ENCODE results near the gene CDK5R2. TPM values are rescaled to one million over a fixed set of nuclear protein-coding genes. Genes with fewer than 3 reads are reported as not detected.

Gene CDK5R2
- total RNA-seq, 1 experiment from 2014 or later: 0.17 TPM

GRCh38 chr2:218998414-218999002, 39.0 kb downstream of the CDK5R2 start:
- no peaks in the 10 kb centered on the region for H3K36me3 ChIP-seq (ENCODE audit: low read depth)
- no peak overlapping the region for H3K4me3 ChIP-seq
- no peaks in the 10 kb centered on the region for H3K9me3 ChIP-seq (ENCODE audit: insufficient read depth, low read depth)
- H3K79me2 ChIP-seq (ENCODE audit: low read depth): no peaks in the 10 kb centered on the region
- no peak overlapping the region for H3K4me2 ChIP-seq
- CTCF ChIA-PET: no interaction called here
- H2AFZ ChIP-seq: no peak overlapping the region
- peaks cover 28% of the 10 kb centered on the region for H3K27me3 ChIP-seq (ENCODE audit: insufficient read depth, low read depth)
- BruUV-seq (replicated peaks): no TSS peak
- peaks cover 14% of the 10 kb centered on the region; the same call in 1 of the 2 replicates for H3K4me1 ChIP-seq (replicated peaks; ENCODE audit: insufficient read depth)
- 0 out of 2 replicates have a peak, but pooled peaks cover 3% of the 10 kb centered on the region for H3F3A ChIP-seq (ENCODE audit: insufficient read depth, low read depth)
- no peak overlapping the region for H3K27ac ChIP-seq
- POLR2A ChIA-PET (ENCODE audit: unreplicated experiment): no interaction called here
- TF ChIP-seq, protein P1, sequence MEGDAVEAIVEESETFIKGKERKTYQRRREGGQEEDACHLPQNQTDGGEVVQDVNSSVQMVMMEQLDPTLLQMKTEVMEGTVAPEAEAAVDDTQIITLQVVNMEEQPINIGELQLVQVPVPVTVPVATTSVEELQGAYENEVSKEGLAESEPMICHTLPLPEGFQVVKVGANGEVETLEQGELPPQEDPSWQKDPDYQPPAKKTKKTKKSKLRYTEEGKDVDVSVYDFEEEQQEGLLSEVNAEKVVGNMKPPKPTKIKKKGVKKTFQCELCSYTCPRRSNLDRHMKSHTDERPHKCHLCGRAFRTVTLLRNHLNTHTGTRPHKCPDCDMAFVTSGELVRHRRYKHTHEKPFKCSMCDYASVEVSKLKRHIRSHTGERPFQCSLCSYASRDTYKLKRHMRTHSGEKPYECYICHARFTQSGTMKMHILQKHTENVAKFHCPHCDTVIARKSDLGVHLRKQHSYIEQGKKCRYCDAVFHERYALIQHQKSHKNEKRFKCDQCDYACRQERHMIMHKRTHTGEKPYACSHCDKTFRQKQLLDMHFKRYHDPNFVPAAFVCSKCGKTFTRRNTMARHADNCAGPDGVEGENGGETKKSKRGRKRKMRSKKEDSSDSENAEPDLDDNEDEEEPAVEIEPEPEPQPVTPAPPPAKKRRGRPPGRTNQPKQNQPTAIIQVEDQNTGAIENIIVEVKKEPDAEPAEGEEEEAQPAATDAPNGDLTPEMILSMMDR (conservative IDR thresholded peaks at IDR 0.05): no peak
- TF ChIP-seq EZH2 (IDR thresholded peaks at IDR 0.05; ENCODE audit: low read depth): no peak
- DNase-seq: no peak
- H3K9me2 ChIP-seq (ENCODE audit: insufficient read depth): no peaks in the 10 kb centered on the region
- no peaks in the 10 kb centered on the region for H4K20me1 ChIP-seq (ENCODE audit: insufficient read depth)
- intact Hi-C loops (cut with micrococcal nuclease; ENCODE audit: unreplicated experiment): loop anchor here (5.0 kb wide), 1 partner anchor 59 kb away; no protein-coding TSS in a partner anchor

DNA sequence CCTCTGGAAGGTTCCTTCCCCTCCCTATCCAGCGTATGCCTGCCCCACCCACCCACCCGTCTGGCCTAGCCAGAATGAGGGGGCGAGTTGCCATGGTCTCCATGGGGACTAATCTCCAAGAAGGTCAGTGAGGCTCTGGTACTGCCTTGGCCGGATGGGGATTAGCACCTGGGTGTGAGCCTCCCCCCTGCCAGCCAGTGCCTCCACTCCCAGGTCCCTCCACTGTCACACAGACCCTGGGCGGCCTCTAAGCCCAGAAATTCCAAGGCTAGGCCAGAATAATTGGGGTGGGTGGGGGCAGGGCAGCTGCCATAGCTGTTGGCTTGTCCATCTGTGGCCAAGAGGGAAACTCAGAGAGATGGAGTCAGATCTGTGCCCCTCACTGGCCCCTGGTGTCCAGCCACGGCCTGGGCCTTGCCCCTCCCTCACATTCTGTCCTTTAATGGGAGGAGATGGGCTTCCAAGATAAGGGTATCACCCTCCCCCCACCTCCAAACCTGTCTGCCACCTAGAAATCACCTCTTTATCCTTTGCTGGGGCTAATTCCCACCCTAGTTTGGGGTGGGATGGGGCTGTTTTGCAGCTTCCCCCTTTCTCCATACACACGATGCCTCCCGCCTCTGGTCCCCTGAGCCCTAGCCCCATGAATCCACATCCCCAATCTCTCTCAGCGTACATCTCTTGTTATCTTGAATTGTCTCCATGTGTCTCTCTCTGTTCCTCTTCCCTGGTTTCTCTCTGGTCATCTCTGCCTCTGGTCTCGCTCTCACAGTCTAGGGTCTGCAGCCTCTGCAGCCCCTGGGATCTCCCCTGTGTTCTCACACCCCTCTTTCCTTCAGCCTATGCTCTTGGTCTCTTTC, 39.8 kb downstream of the CDK5R2 start:
- Histone ChIP-seq H3K4me1 (replicated peaks; ENCODE audit: insufficient read depth) (peaks cover 7% of the 10 kb centered on the region; the same call in 1 of the 2 replicates), H3F3A (ENCODE audit: insufficient read depth, low read depth) (0 out of 2 replicates have a peak, but pooled peaks cover 3% of the 10 kb centered on the region), H3K79me2 (ENCODE audit: low read depth) (no peaks in the 10 kb centered on the region), H3K36me3 (ENCODE audit: low read depth) (no peaks in the 10 kb centered on the region), H4K20me1 (ENCODE audit: insufficient read depth) (no peaks in the 10 kb centered on the region), H3K9me3 (ENCODE audit: insufficient read depth, low read depth) (no peaks in the 10 kb centered on the region), H3K27ac (no peak overlapping the region), H3K27me3 (ENCODE audit: insufficient read depth, low read depth) (peaks cover 28% of the 10 kb centered on the region), H3K4me2 (no peak overlapping the region), H3K4me3 (no peak overlapping the region), H2AFZ (no peak overlapping the region), H3K9me2 (ENCODE audit: insufficient read depth) (no peaks in the 10 kb centered on the region)
- intact Hi-C loops (cut with micrococcal nuclease; ENCODE audit: unreplicated experiment): loop anchor here (5.0 kb wide), 1 partner anchor 58 kb away; no protein-coding TSS in a partner anchor
- no peak for DNase-seq
- BruUV-seq (replicated peaks): no TSS peak
- ChIA-PET POLR2A (ENCODE audit: unreplicated experiment) (no interaction called here), CTCF (no interaction called here)
- TF ChIP-seq, protein P1 (conservative IDR thresholded peaks at IDR 0.05): no peak
- TF ChIP-seq EZH2 (IDR thresholded peaks at IDR 0.05; ENCODE audit: low read depth): no peak

GRCh38 chr2:218999881-219000568, 40.6 kb downstream of the CDK5R2 start:
- H3K4me1 ChIP-seq (replicated peaks; ENCODE audit: insufficient read depth): 0 out of 2 replicates have a peak, but pooled peaks cover 5% of the 10 kb centered on the region
- ChIA-PET POLR2A (ENCODE audit: unreplicated experiment) (no interaction called here), CTCF (no interaction called here)
- H3K9me2 ChIP-seq (ENCODE audit: insufficient read depth): no peaks in the 10 kb centered on the region
- H3K79me2 ChIP-seq (ENCODE audit: low read depth): no peaks in the 10 kb centered on the region
- peaks cover 26% of the 10 kb centered on the region for H3K27me3 ChIP-seq (ENCODE audit: insufficient read depth, low read depth)
- H4K20me1 ChIP-seq (ENCODE audit: insufficient read depth): no peaks in the 10 kb centered on the region
- H3K36me3 ChIP-seq (ENCODE audit: low read depth): no peaks in the 10 kb centered on the region
- H3K27ac ChIP-seq: no peak overlapping the region
- H2AFZ ChIP-seq: no peak overlapping the region
- no peak overlapping the region for H3K4me3 ChIP-seq
- 0 out of 2 replicates have a peak, but pooled peaks cover 3% of the 10 kb centered on the region for H3F3A ChIP-seq (ENCODE audit: insufficient read depth, low read depth)
- no peak overlapping the region for H3K4me2 ChIP-seq
- intact Hi-C loops (cut with micrococcal nuclease; ENCODE audit: unreplicated experiment): loop anchor here (5.0 kb wide), 4 partner anchors 57 to 157 kb away; no protein-coding TSS in a partner anchor
- no peaks in the 10 kb centered on the region for H3K9me3 ChIP-seq (ENCODE audit: insufficient read depth, low read depth)
- no TSS peak for BruUV-seq (replicated peaks)
- DNase-seq: no peak
- TF ChIP-seq, protein P1 (conservative IDR thresholded peaks at IDR 0.05): no peak
- no peak for TF ChIP-seq EZH2 (IDR thresholded peaks at IDR 0.05; ENCODE audit: low read depth)
